ENCODE measurements around the gene EXD3. TPM values are rescaled to one million over a fixed set of nuclear protein-coding genes. Genes with fewer than 3 reads are reported as not detected.
"Not testable (repeated sequence)": the region's sequence is repeated elsewhere in the genome, so short reads cannot be mapped to it uniquely, and the experiment has no call there.

Gene EXD3
- total RNA-seq, 1 donor from 2014 or later, result 19.5 TPM

DNA sequence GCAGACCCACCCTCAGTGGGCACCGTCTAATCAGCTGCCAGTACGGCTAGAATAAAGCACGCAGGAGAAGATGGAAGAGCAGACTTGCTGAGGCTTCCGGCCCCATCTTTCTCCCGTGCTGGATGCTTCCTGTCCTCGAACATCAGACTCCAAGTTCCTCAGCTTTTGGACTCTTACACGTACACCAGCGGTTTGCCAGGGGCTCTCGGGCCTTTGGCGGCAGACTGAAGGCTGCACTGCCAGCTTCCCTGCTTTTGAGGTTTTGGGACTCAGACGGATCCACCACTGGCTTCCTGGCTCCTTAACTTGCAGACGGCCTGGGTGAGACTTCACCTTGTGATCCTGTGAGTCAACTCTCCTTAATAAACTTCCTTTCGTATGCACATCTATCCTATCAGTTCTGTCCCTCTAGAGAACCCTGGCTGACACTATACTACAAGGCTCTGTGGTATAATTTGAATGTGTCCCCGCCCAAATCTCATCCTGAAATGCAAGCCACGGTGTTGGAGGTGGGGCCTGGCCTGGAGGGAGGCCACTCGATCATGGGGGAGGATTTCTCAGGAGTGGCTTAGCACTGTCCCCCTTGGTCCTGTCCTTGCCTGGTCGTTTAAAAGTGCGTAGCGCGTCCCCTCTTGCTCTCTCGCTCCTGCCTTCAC is 89.8 kb downstream of the EXD3 start:
- H3K9me3 Mint-ChIP-seq, result peaks cover 4% of the 10 kb centered on the region

DNA sequence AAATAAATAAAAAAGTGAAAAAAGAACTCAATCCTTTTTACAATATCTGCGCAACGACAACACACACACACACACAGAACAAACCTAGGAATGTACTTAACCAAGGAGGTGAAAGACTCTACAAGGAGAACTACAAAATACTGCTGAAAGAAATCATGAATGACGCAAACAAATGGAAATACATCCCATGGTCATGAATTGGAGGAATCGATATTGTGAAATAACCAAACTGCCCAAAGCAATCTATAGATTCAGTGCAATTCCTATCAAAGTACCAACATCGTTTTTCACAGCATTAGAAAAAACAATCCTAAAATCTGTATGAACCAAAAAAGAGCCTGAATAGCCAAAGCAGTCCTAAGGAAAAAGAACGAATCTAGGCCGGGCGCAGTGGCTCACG is 91.0 kb downstream of the EXD3 start:
- H3K9me3 Mint-ChIP-seq, result peaks cover 4% of the 10 kb centered on the region
- H3K27me3 Mint-ChIP-seq, result peaks cover 4% of the 10 kb centered on the region
- H3K27ac Mint-ChIP-seq, result no peak overlapping the region
- H3K4me1 Mint-ChIP-seq (ENCODE audit: unreplicated experiment), result no peaks in the 10 kb centered on the region
- DNase-seq (ENCODE audit: extremely low spot score, unreplicated experiment), result no peak
- peaks cover 8% of the 10 kb centered on the region for H3K36me3 Mint-ChIP-seq
- H3K4me3 Mint-ChIP-seq, result no peak overlapping the region
- TF ChIP-seq CTCF (conservative IDR thresholded peaks at IDR 0.05), result no peak

More for the DNA sequence above, 89.8 kb downstream of the EXD3 start:
- TF ChIP-seq CTCF (conservative IDR thresholded peaks at IDR 0.05), result no peak
- Mint-ChIP-seq H3K27ac (no peak overlapping the region), H3K36me3 (peaks cover 11% of the 10 kb centered on the region), H3K27me3 (no peaks in the 10 kb centered on the region), H3K4me3 (no peak overlapping the region), H3K4me1 (ENCODE audit: unreplicated experiment) (no peaks in the 10 kb centered on the region)
- DNase-seq (ENCODE audit: extremely low spot score, unreplicated experiment), result no peak

DNA sequence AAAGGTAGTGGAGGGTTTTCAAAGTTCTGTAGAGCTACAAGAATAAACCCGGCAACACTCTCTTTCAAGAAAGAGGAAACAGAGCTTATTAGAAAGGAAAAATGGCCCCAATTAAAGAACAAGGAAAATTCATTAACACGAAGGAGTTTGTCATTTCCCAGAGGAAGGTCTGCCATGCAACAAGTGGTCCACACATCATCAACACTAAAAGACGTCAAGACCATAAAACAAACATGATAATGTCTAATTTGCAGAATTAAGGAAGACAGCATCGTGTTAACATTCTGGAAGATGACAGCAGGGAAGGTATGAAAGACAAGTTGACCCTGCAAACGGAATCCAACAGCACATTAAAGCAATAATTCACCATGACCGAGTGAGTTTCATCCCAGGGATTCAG is 92.3 kb downstream of the EXD3 start:
- peaks cover under 1% of the 10 kb centered on the region for H3K36me3 Mint-ChIP-seq
- H3K9me3 Mint-ChIP-seq, result peaks cover under 1% of the 10 kb centered on the region
- DNase-seq (ENCODE audit: extremely low spot score, unreplicated experiment), result no peak
- H3K27me3 Mint-ChIP-seq, result peaks cover 4% of the 10 kb centered on the region
- H3K4me3 Mint-ChIP-seq, result no peak overlapping the region
- TF ChIP-seq CTCF (conservative IDR thresholded peaks at IDR 0.05), result no peak
- H3K4me1 Mint-ChIP-seq (ENCODE audit: unreplicated experiment), result no peaks in the 10 kb centered on the region
- no peak overlapping the region for H3K27ac Mint-ChIP-seq

- not testable (repeated sequence) for H3K27me3 Mint-ChIP-seq, H3K4me3 Mint-ChIP-seq, H3K36me3 Mint-ChIP-seq
These were observed 93.4 kb downstream of the EXD3 start for GRCh38 chr9:137329590-137329989.

GRCh38 chr9:137327641-137328550 is 95.1 kb downstream of the EXD3 start:
- not testable (repeated sequence) for H3K27ac Mint-ChIP-seq; H3K4me1 Mint-ChIP-seq (ENCODE audit: unreplicated experiment); H3K4me3 Mint-ChIP-seq; H3K36me3 Mint-ChIP-seq; DNase-seq (ENCODE audit: extremely low spot score, unreplicated experiment); H3K27me3 Mint-ChIP-seq; H3K9me3 Mint-ChIP-seq

More at GRCh38 chr9:137329590-137329989, 93.4 kb downstream of the EXD3 start:
- H3K4me1 Mint-ChIP-seq (ENCODE audit: unreplicated experiment); H3K9me3 Mint-ChIP-seq; DNase-seq (ENCODE audit: extremely low spot score, unreplicated experiment); H3K27ac Mint-ChIP-seq: not testable (repeated sequence)

- Mint-ChIP-seq H3K36me3 (no peaks in the 10 kb centered on the region), H3K4me3 (no peak overlapping the region), H3K9me3 (no peaks in the 10 kb centered on the region), H3K4me1 (ENCODE audit: unreplicated experiment) (no peaks in the 10 kb centered on the region), H3K27ac (no peak overlapping the region), H3K27me3 (peaks cover 4% of the 10 kb centered on the region)
- no peak for TF ChIP-seq CTCF (conservative IDR thresholded peaks at IDR 0.05)
- no peak for DNase-seq (ENCODE audit: extremely low spot score, unreplicated experiment)
These were observed 96.4 kb downstream of the EXD3 start for GRCh38 chr9:137326445-137327065.
